Uterus (tissue), 4 donors: ENCODE results near the gene CHPF. TPM values are rescaled to one million over a fixed set of nuclear protein-coding genes. Genes with fewer than 3 reads are reported as not detected.

ENCODE experiments used
- DNase-seq, 2 donors: peaks; one replicate each; pipeline ENCODE4 v3.0.0-alpha.2; 2019 to 2020
- H3K27ac ChIP-seq, 2 donors: fragments of 200-600 bp; sonication (generic); 1 replicate in 1 of 2; 2 replicates in 1 of 2; pipeline ENCODE4 v1.5.1; 2016 to 2018
- H3K27me3 ChIP-seq, 2 donors: fragments of 200-600 bp; sonication (generic); one replicate each; pipeline ENCODE4 v1.5.1; 2018 to 2019; ENCODE audit warnings: control low read depth in 1 of 2
- H3K36me3 ChIP-seq, 2 donors: fragments of 200-600 bp; sonication (generic); one replicate each; pipeline ENCODE4 v1.5.1; 2019; ENCODE audit warnings: control low read depth in 1 of 2
- H3K4me1 ChIP-seq, 2 donors: fragments of 200-600 bp; sonication (generic); one replicate each; pipeline ENCODE4 v1.5.1; 2018 to 2019; ENCODE audit warnings: control low read depth in 1 of 2
- H3K4me3 ChIP-seq, 2 donors: fragments of 200-600 bp; sonication (generic); 1 replicate in 1 of 2; 2 replicates in 1 of 2; pipeline ENCODE4 v1.5.1; 2018 to 2019; ENCODE audit warnings: mild to moderate bottlenecking in 1 of 2
- H3K9me3 ChIP-seq, 2 donors: fragments of 200-600 bp; sonication (generic); one replicate each; pipeline ENCODE4 v1.5.1; 2019; ENCODE audit warnings: control low read depth in 1 of 2
- POLR2A ChIP-seq, 2 donors: fragments of 450-650 bp; IDR thresholded peaks; one replicate each; pipeline ENCODE4 v1.6.1; 2016; ENCODE audit warnings: antibody characterized with exemption in 2 of 2, mild to moderate bottlenecking in 1 of 2, moderate library complexity in 1 of 2
- intact Hi-C: fragments of 100-400 bp; cut with DNase I; formaldehyde crosslinking; loops from one replicate; pipeline ENCODE4 v1.15.1; 2023; ENCODE audit warnings: low total_unique reads
- total RNA-seq, 4 donors: library from RNA; depleted of rRNA in 3 of 4; stranded (reverse); fragments of >200 nt in 3 of 4; gene quantifications; one replicate each; pipeline versions ENCODE4 v1.1.0 to v1.2.4, GENCODE V29; 2014 to 2023
- TF ChIP-seq, protein P1 (sequence below), 4 experiments: fragments of 200-600 bp in 2 of 4; fragments of 450-650 bp in 2 of 4; sonication (generic) in 2 of 4; IDR thresholded peaks; one replicate each; pipeline ENCODE4 v1.5.1; 2016 to 2019; ENCODE audit warnings: antibody characterized with exemption in 4 of 4, mild to moderate bottlenecking in 2 of 4, moderate library complexity in 1 of 4
- donor health status: DM: yes; HTN: yes; CAD: no.

Gene CHPF, protein sequence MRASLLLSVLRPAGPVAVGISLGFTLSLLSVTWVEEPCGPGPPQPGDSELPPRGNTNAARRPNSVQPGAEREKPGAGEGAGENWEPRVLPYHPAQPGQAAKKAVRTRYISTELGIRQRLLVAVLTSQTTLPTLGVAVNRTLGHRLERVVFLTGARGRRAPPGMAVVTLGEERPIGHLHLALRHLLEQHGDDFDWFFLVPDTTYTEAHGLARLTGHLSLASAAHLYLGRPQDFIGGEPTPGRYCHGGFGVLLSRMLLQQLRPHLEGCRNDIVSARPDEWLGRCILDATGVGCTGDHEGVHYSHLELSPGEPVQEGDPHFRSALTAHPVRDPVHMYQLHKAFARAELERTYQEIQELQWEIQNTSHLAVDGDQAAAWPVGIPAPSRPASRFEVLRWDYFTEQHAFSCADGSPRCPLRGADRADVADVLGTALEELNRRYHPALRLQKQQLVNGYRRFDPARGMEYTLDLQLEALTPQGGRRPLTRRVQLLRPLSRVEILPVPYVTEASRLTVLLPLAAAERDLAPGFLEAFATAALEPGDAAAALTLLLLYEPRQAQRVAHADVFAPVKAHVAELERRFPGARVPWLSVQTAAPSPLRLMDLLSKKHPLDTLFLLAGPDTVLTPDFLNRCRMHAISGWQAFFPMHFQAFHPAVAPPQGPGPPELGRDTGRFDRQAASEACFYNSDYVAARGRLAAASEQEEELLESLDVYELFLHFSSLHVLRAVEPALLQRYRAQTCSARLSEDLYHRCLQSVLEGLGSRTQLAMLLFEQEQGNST
- 100 to 1,000 TPM in 1 of 4 donors, 10 to 100 TPM in 3; 16.5 to 194 (median 42.5) TPM for total RNA-seq

DNA sequence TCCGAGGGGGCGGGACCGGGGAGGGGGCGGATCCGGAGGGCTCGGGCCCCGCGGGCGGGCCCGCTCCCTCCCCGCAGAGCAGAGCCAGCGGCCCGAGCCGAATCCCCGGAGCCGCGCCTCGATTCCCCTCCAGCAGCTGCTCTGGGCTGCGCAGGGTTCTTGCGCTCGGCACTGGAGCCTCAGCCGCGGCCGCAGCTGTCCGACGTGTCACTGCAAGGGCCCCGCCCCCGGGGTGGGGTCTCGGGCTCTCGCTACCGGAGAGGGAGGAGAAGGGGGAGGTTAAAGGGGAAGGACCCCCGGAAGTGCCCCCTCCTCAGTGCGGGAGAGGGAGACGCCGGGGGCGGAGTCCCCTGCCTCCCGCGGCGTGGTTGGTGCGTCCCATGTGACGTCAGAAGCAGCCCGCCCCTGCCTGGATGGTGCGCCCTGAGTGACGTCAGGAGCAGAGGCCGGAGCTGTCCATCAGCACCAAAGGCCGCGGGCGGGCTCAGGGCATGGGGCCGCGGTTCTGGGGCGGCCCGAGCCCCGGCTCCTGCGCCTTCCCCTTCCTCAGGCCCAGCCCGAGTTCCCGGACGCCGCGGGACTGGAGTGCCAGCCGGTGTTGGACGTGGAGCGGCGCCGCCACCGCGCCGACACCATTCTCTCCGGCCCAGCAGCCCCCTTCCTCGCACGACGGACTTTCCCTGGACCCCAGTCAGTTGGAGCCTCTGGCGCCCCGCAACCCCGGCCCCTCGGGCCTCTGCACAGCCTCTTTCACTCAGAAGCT lies at the start of gene CHPF, which contains the start of gene TMEM198:
CHPF (minus strand) TSS at position 214 of the 763 bp plus-strand sequence. CDS start 271 bp downstream, outside the sequence.
TMEM198 (plus strand) TSS at position 433 of the 763 bp plus-strand sequence. CDS start 700 bp downstream, outside the sequence.
- TF ChIP-seq, protein P1, sequence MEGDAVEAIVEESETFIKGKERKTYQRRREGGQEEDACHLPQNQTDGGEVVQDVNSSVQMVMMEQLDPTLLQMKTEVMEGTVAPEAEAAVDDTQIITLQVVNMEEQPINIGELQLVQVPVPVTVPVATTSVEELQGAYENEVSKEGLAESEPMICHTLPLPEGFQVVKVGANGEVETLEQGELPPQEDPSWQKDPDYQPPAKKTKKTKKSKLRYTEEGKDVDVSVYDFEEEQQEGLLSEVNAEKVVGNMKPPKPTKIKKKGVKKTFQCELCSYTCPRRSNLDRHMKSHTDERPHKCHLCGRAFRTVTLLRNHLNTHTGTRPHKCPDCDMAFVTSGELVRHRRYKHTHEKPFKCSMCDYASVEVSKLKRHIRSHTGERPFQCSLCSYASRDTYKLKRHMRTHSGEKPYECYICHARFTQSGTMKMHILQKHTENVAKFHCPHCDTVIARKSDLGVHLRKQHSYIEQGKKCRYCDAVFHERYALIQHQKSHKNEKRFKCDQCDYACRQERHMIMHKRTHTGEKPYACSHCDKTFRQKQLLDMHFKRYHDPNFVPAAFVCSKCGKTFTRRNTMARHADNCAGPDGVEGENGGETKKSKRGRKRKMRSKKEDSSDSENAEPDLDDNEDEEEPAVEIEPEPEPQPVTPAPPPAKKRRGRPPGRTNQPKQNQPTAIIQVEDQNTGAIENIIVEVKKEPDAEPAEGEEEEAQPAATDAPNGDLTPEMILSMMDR (IDR thresholded peaks at IDR 0.05) = peak in 1 of 4 experiments; percentile 7
- peak; percentile 37 to 68 for TF ChIP-seq POLR2A (IDR thresholded peaks at IDR 0.05)
- no peaks in the 10 kb centered on the region for H3K9me3 ChIP-seq
- H3K4me1 ChIP-seq = peaks cover 0 to 5% of the 10 kb centered on the region in 2 donors
- peak within 1 kb of the TSS; percentile 83 to 90 for H3K27ac ChIP-seq
- no peaks in the 10 kb centered on the region for H3K27me3 ChIP-seq
- H3K4me3 ChIP-seq = peak within 1 kb of the TSS; percentile 39 to 59
- DNase-seq = peak; percentile 98 to 99
- intact Hi-C loops = no loop called here
- H3K36me3 ChIP-seq = no peaks in the 10 kb centered on the region

DNA sequence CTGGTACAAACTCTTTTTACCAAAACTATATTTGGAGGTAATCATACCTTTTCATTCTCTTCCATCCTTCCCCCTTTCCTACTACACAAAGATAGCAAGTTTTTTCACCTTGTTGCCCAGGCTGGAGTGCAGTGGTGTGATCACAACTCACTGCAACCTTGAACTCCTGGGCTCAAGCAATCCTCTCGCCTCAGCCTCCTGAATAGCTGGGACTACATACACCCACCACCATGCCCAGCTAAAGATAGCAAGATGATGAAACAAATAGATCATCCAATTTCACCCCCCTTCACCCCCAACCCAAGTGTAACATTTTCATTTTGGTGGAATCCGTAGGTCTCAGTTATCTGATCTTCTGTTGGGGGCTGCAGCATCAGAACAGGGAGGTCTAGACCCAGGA lies 49.5 kb upstream of the CHPF start:
- H3K4me3 ChIP-seq = no peak overlapping the region
- no peak for DNase-seq
- intact Hi-C loops = no loop called here
- no peaks in the 10 kb centered on the region for H3K36me3 ChIP-seq
- H3K27me3 ChIP-seq = no peaks in the 10 kb centered on the region
- no peaks in the 10 kb centered on the region for H3K9me3 ChIP-seq
- H3K27ac ChIP-seq = no peak overlapping the region
- no peaks in the 10 kb centered on the region for H3K4me1 ChIP-seq
- TF ChIP-seq, protein P1 (IDR thresholded peaks at IDR 0.05) = no peak
- no peak for TF ChIP-seq POLR2A (IDR thresholded peaks at IDR 0.05)

DNA sequence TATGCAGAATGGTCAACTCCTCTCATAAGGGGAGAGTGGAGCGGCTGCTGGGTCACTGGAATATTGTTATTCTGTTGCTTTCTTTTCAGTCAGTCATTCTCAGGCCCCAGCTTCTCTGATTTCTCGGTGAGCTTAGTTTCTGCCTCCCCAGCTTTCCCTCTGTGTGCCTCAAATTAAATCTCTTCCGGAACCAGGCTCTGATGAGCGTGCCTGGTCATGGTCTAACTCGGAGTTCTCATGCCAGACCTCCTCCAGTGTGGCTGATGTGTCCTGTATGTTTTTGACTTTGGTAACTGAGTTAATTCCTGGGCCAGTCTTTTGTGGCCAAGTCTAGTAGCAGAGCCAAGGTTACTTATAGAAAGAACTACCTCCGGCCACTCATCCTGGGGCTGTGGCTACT lies 49.1 kb upstream of the CHPF start:
- Histone ChIP-seq H3K9me3 (no peaks in the 10 kb centered on the region), H3K27me3 (no peaks in the 10 kb centered on the region), H3K4me1 (no peaks in the 10 kb centered on the region), H3K36me3 (no peaks in the 10 kb centered on the region), H3K4me3 (no peak overlapping the region), H3K27ac (no peak overlapping the region)
- intact Hi-C loops = no loop called here
- TF ChIP-seq, protein P1 (IDR thresholded peaks at IDR 0.05) = no peak
- TF ChIP-seq POLR2A (IDR thresholded peaks at IDR 0.05) = no peak
- DNase-seq = no peak

- intact Hi-C loops = no loop called here
- H3K4me1 ChIP-seq = no peaks in the 10 kb centered on the region
Observed at GRCh38 chr2:219591091-219591490, 47.5 kb upstream of the CHPF start.

More at GRCh38 chr2:219591091-219591490, 47.5 kb upstream of the CHPF start:
- no peak overlapping the region for H3K4me3 ChIP-seq
- H3K36me3 ChIP-seq = no peaks in the 10 kb centered on the region
- TF ChIP-seq, protein P1 (IDR thresholded peaks at IDR 0.05) = no peak
- no peak for TF ChIP-seq POLR2A (IDR thresholded peaks at IDR 0.05)
- no peak for DNase-seq
- H3K27ac ChIP-seq = no peak overlapping the region
- H3K27me3 ChIP-seq = no peaks in the 10 kb centered on the region
- H3K9me3 ChIP-seq = no peaks in the 10 kb centered on the region
